Panc1 (cell line): ENCODE results near the gene SULT1C3. TPM values are rescaled to one million over a fixed set of nuclear protein-coding genes. Genes with fewer than 3 reads are reported as not detected.

ENCODE experiments used
- ATAC-seq: fragments of 200-7000 bp; cut with Tn5 transposase; 2 replicates; pipeline ENCODE4 v1.9.1; 2020; ENCODE audit warnings: mild to moderate bottlenecking, moderate library complexity
- BruUV-seq: library from RNA; stranded (reverse); fragments of 400-500 nt; replicated peaks from 2 replicates; lab custom pipeline; 2021; lab: Mats Ljungman, UMichigan
- CTCF ChIA-PET: fragments of 300-600 bp; sonication (Branson Sonifier 250); formaldehyde crosslinking; loops from one replicate; lab custom pipeline; 2022; ENCODE audit warnings: antibody characterized with exemption; lab: Charles Lee
- POLR2A ChIA-PET: fragments of 300-600 bp; sonication (Branson Sonifier 250); formaldehyde crosslinking; loops from one replicate; lab custom pipeline; 2022; ENCODE audit warnings: antibody characterized with exemption; lab: Charles Lee
- DNase-seq: peaks from one replicate; pipeline ENCODE4 v3.0.0-alpha.2; 2010; ENCODE audit warnings: low read depth, low spot score
- H3K27ac ChIP-seq: 2 replicates; pipeline ENCODE4 v1.5.1; 2011; ENCODE audit warnings: mild to moderate bottlenecking, low read length, inconsistent platforms
- H3K27me3 ChIP-seq: fragments of 200-500 bp; sonication (Bioruptor generic); 2 replicates; pipeline ENCODE4 v1.6.0; 2014; ENCODE audit warnings: low read length, inconsistent platforms; ENCODE audit not compliant: control insufficient read depth, insufficient read depth
- H3K36me3 ChIP-seq: fragments of 200-500 bp; sonication (Bioruptor generic); 2 replicates; pipeline ENCODE4 v1.5.1; 2014; ENCODE audit warnings: inconsistent platforms, mild to moderate bottlenecking, low read length, moderate library complexity; ENCODE audit not compliant: control insufficient read depth, insufficient read depth
- H3K4me1 ChIP-seq: 2 replicates; pipeline ENCODE4 v1.5.1; 2011; ENCODE audit warnings: inconsistent platforms, mild to moderate bottlenecking, low read length, moderate library complexity; ENCODE audit not compliant: control insufficient read depth, insufficient read depth
- H3K4me3 ChIP-seq, 2 experiments: 2 replicates each; pipeline ENCODE4 v1.5.1; 2011 to 2012; ENCODE audit warnings: low read depth in 2 of 2, low read length in 2 of 2, mild to moderate bottlenecking in 2 of 2, inconsistent platforms in 1 of 2, moderate library complexity in 1 of 2
- H3K9me3 ChIP-seq: fragments of 200-500 bp; sonication (Bioruptor generic); 2 replicates; pipeline ENCODE4 v1.5.1; 2014; ENCODE audit warnings: low read depth, mild to moderate bottlenecking, inconsistent platforms, low read length, moderate library complexity; ENCODE audit not compliant: control insufficient read depth, insufficient read depth
- CTCF ChIP-seq: fragments of 450-650 bp; IDR thresholded peaks from 2 replicates; pipeline ENCODE4 v1.5.1; 2017; ENCODE audit warnings: mild to moderate bottlenecking
- POLR2AphosphoS5 ChIP-seq: IDR thresholded peaks from 2 replicates; pipeline ENCODE4 v1.6.1; 2012; ENCODE audit warnings: mild to moderate bottlenecking, low read depth, low read length, moderate library complexity
- SIN3A ChIP-seq: IDR thresholded peaks from 2 replicates; pipeline ENCODE4 v1.6.1; 2012; ENCODE audit warnings: low read depth, mild to moderate bottlenecking, low read length, moderate library complexity, borderline replicate concordance; ENCODE audit not compliant: insufficient read depth
- TCF7L2 ChIP-seq: IDR thresholded peaks from 2 replicates; pipeline ENCODE4 v1.6.1; 2011; ENCODE audit warnings: mild to moderate bottlenecking, low read depth, low read length, inconsistent platforms
- in situ Hi-C: cut with HindIII; loops from 2 replicates; pipeline ENCODE4 v1.10.0; 2016; ENCODE audit warnings: low sequenced_read_pairs, low pct_unique_long_range_greater_than_20kb
- intact Hi-C: fragments of 100-400 bp; cut with micrococcal nuclease; formaldehyde crosslinking; loops from one replicate; pipeline ENCODE4 v1.10.0; 2022; ENCODE audit not compliant: unreplicated experiment
- total RNA-seq: library from RNA; stranded (reverse); gene quantifications from one replicate; pipeline ENCODE4 v1.2.1, GENCODE V29; 2021; ENCODE audit not compliant: unreplicated experiment
- TF ChIP-seq, protein P1 (sequence below), 2 experiments: IDR thresholded peaks; 2 replicates each; pipeline ENCODE4 v1.6.1; 2011 to 2012; ENCODE audit warnings: low read depth in 2 of 2, control low read depth in 1 of 2, low read length in 1 of 2, mild to moderate bottlenecking in 1 of 2, moderate library complexity in 1 of 2; ENCODE audit not compliant: insufficient read depth in 1 of 2

Gene SULT1C3
- total RNA-seq, 1 experiment from 2014 or later, result not detected

- ChIA-PET CTCF (no interaction called here), POLR2A (no interaction called here)
- Histone ChIP-seq H3K27me3 (no peaks in the 10 kb centered on the region), H3K36me3 (no peaks in the 10 kb centered on the region), H3K4me3 (no peak overlapping the region), H3K9me3 (no peaks in the 10 kb centered on the region), H3K4me1 (no peaks in the 10 kb centered on the region), H3K27ac (no peak overlapping the region)
- no peak for ATAC-seq
- intact Hi-C loops, result no loop called here
- BruUV-seq, result no TSS peak
- DNase-seq, result no peak
- TF ChIP-seq TCF7L2 (no peak), POLR2AphosphoS5 (no peak), SIN3A (no peak), CTCF (no peak)
- TF ChIP-seq, protein P1, sequence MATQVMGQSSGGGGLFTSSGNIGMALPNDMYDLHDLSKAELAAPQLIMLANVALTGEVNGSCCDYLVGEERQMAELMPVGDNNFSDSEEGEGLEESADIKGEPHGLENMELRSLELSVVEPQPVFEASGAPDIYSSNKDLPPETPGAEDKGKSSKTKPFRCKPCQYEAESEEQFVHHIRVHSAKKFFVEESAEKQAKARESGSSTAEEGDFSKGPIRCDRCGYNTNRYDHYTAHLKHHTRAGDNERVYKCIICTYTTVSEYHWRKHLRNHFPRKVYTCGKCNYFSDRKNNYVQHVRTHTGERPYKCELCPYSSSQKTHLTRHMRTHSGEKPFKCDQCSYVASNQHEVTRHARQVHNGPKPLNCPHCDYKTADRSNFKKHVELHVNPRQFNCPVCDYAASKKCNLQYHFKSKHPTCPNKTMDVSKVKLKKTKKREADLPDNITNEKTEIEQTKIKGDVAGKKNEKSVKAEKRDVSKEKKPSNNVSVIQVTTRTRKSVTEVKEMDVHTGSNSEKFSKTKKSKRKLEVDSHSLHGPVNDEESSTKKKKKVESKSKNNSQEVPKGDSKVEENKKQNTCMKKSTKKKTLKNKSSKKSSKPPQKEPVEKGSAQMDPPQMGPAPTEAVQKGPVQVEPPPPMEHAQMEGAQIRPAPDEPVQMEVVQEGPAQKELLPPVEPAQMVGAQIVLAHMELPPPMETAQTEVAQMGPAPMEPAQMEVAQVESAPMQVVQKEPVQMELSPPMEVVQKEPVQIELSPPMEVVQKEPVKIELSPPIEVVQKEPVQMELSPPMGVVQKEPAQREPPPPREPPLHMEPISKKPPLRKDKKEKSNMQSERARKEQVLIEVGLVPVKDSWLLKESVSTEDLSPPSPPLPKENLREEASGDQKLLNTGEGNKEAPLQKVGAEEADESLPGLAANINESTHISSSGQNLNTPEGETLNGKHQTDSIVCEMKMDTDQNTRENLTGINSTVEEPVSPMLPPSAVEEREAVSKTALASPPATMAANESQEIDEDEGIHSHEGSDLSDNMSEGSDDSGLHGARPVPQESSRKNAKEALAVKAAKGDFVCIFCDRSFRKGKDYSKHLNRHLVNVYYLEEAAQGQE (IDR thresholded peaks at IDR 0.05; ENCODE audit: insufficient read depth in 1 of 2, low read depth in 2 of 2, low read length in 1 of 2), result no peak
- in situ Hi-C loops, result no loop called here
Observed at GRCh38 chr2:108220942-108221541, 18.7 kb upstream of the SULT1C3 start.

DNA sequence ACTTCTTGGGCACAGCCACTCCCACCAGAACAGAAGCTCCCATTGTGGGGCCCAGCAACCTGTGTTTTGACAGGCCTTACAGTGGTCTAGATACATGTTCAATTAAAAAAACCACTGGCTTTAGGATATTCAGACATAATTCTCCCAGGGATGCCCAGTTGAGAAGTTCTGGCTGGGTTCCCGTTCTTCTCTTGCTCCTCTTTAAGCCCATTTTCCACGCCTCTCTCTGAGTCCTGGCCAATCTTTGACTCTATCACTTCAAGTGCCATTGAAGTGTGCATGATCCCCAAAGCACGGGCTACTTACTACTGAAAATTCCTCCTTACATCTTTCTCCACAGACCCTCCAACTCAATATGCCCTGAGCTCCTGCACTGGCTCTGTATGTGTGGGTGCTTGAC lies 17.5 kb upstream of the SULT1C3 start:
- no peaks in the 10 kb centered on the region for H3K9me3 ChIP-seq
- BruUV-seq, result no TSS peak
- no peaks in the 10 kb centered on the region for H3K4me1 ChIP-seq
- intact Hi-C loops, result no loop called here
- no peaks in the 10 kb centered on the region for H3K36me3 ChIP-seq
- no peak for TF ChIP-seq SIN3A
- TF ChIP-seq CTCF, result no peak
- TF ChIP-seq TCF7L2, result no peak
- TF ChIP-seq, protein P1 (IDR thresholded peaks at IDR 0.05; ENCODE audit: insufficient read depth in 1 of 2, low read depth in 2 of 2, low read length in 1 of 2), result no peak
- no peak for TF ChIP-seq POLR2AphosphoS5
- POLR2A ChIA-PET, result no interaction called here
- ATAC-seq (no peak), DNase-seq (no peak)
- no peak overlapping the region for H3K27ac ChIP-seq
- in situ Hi-C loops, result no loop called here
- H3K27me3 ChIP-seq, result no peaks in the 10 kb centered on the region
- H3K4me3 ChIP-seq, result no peak overlapping the region
- CTCF ChIA-PET, result no interaction called here
